ENCODE results near the gene CCDC146. TPM values are rescaled to one million over a fixed set of nuclear protein-coding genes. Genes with fewer than 3 reads are reported as not detected.
A peak's percentile ranks its signal among the peaks of the same experiment; 100 is the strongest.

The CCDC146 gene
- total and polyA plus RNA-seq, 9 of the 15 experiments (the other 6 are each of a cell fraction or from before 2014, with no cell fraction given) = 0.10 to 0.98 (median 0.26) TPM; not detected in 1

GRCh38 chr7:77247206-77247850, 124.9 kb downstream of the CCDC146 start (continued):
- TF ChIP-seq SMC3 (conservative IDR thresholded peaks at IDR 0.05; ENCODE audit: insufficient read depth, low read depth, low read length) = peak; percentile 71
- TF ChIP-seq TAF7 (tag; IDR thresholded peaks at IDR 0.05) = no peak
- TF ChIP-seq MAFF (IDR thresholded peaks at IDR 0.05; ENCODE audit: low read length) = no peak

GRCh38 chr7:77248154-77248553, 125.7 kb downstream of the CCDC146 start:
- no peak for TF ChIP-seq MNT (conservative IDR thresholded peaks at IDR 0.05)
- no peak for TF ChIP-seq RAD21 (CRISPR knock-in tag; conservative IDR thresholded peaks at IDR 0.05 in 1 of 2, IDR thresholded peaks at IDR 0.05 in 1 of 2)
- no peak for TF ChIP-seq CCAR2 (IDR thresholded peaks at IDR 0.05; ENCODE audit: low read depth, low read length)
- no peak for TF ChIP-seq CCNT2 (IDR thresholded peaks at IDR 0.05; ENCODE audit: borderline replicate concordance, extremely low read depth, insufficient read length, low read depth, low read length)
- no peak for TF ChIP-seq TCF3 (CRISPR knock-in tag; IDR thresholded peaks at IDR 0.05)
- TF ChIP-seq POLR2G (IDR thresholded peaks at IDR 0.05; ENCODE audit: low read depth, low read length) = no peak
- TF ChIP-seq YY1 (IDR thresholded peaks at IDR 0.05; ENCODE audit: borderline replicate concordance in 1 of 3, control insufficient read depth in 1 of 3, extremely low read depth in 1 of 3, insufficient read depth in 3 of 3, insufficient read length in 1 of 3, insufficient replicate concordance in 2 of 3, low read depth in 1 of 3, low read length in 2 of 3) = no peak
- H3K36me3 ChIP-seq (ENCODE audit: control insufficient read depth, insufficient read depth, low read length) = no peaks in the 10 kb centered on the region
- CTCF ChIA-PET (ENCODE audit: low intra/inter-chr PET ratio) = no interaction called here
- FAIRE-seq = no peak
- H3K4me1 ChIP-seq (replicated peaks in 1 of 2; ENCODE audit: control insufficient read depth in 2 of 2, insufficient read depth in 2 of 2, low read length in 2 of 2) = no peaks in the 10 kb centered on the region; a peak in 1 of 5 replicates
- no peaks in the 10 kb centered on the region for H4K20me1 ChIP-seq (replicated peaks; ENCODE audit: control insufficient read depth, insufficient read depth, low read length)
- no peak overlapping the region for H2AFZ ChIP-seq (ENCODE audit: low read depth, low read length)
- H3K4me3 ChIP-seq = no peak overlapping the region
- H3K27ac ChIP-seq (ENCODE audit: extremely low read depth, low read depth, low read length) = no peak overlapping the region
- 0% methylated on average over 3 of the region's 3 CpGs for WGBS (ENCODE audit: insufficient coverage, low coverage, missing lambda C conversion rate)
- no peaks in the 10 kb centered on the region for H3K9me3 ChIP-seq (replicated peaks; ENCODE audit: control insufficient read depth, insufficient read depth, low read depth, low read length)
- intact Hi-C loops (cut with micrococcal nuclease) = loop anchor here (10.0 kb wide), 1 partner anchor 123 kb away; the partner anchor contains the start of gene CCDC146
- H3K27me3 ChIP-seq (ENCODE audit: control insufficient read depth in 2 of 2, insufficient read depth in 2 of 2, low read length in 2 of 2) = peaks cover 0 to 5% of the 10 kb centered on the region in 2 experiments; a peak in 1 of 5 replicates
- in situ Hi-C loops (cut with MboI) = loop anchor here (25.0 kb wide), 1 partner anchor 611 kb away; the partner anchor contains the start of gene POMZP3
- no peak overlapping the region for H3K4me2 ChIP-seq (ENCODE audit: insufficient read depth, low read length)
- POLR2A ChIA-PET = interaction anchor here (1.5 kb wide), 1 partner anchor 14 kb away, joined by 3 read pairs; no protein-coding TSS in a partner anchor
- ATAC-seq = no peak
- H3K79me2 ChIP-seq (ENCODE audit: control insufficient read depth, insufficient read depth, low read length) = no peaks in the 10 kb centered on the region
- no peak for DNase-seq (ENCODE audit: extremely low read depth in 1 of 4, low spot score in 3 of 4)
- BruUV-seq (replicated peaks) = no TSS peak
- no peaks in the 10 kb centered on the region for H3K9me1 ChIP-seq (ENCODE audit: control insufficient read depth, insufficient read depth, low read length)
- no peak overlapping the region for H3K9ac ChIP-seq (ENCODE audit: insufficient read depth in 1 of 2, low read depth in 2 of 2, low read length in 2 of 2)

Measured in K562 (cell line).